ENCODE measurements around the gene DGLUCY.

DNA sequence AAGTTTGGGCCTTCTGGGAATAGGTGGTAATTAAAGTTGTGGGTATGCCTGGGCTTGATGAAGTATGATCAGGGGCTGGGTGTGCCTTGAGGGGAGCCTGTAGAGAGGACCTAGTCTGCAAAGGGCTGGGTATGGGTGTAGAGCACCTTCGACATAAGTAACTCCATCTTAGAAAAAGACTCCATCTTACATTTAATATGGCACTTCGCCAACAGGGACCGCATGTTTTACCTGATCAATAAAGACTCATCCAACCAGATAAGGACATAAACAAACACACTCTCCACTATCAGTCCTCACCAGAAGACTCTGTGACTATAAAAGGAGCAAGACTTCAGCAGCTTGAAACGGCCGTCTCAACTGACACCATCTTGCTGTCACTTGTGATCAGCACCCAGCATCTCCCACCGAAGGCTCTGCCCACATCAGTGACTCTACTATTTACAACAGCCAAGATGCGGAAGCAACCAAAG, 154.1 kb downstream of the DGLUCY start:
- TF ChIP-seq, protein P1, sequence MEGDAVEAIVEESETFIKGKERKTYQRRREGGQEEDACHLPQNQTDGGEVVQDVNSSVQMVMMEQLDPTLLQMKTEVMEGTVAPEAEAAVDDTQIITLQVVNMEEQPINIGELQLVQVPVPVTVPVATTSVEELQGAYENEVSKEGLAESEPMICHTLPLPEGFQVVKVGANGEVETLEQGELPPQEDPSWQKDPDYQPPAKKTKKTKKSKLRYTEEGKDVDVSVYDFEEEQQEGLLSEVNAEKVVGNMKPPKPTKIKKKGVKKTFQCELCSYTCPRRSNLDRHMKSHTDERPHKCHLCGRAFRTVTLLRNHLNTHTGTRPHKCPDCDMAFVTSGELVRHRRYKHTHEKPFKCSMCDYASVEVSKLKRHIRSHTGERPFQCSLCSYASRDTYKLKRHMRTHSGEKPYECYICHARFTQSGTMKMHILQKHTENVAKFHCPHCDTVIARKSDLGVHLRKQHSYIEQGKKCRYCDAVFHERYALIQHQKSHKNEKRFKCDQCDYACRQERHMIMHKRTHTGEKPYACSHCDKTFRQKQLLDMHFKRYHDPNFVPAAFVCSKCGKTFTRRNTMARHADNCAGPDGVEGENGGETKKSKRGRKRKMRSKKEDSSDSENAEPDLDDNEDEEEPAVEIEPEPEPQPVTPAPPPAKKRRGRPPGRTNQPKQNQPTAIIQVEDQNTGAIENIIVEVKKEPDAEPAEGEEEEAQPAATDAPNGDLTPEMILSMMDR (IDR thresholded peaks at IDR 0.05; ENCODE audit: borderline replicate concordance, extremely low read depth, low read length, poor library complexity, severe bottlenecking): no peak
- TF ChIP-seq EZH2 (IDR thresholded peaks at IDR 0.05; ENCODE audit: borderline replicate concordance, low read depth, low read length, severe bottlenecking): no peak

All from DND-41 (cell line).